ENCODE measurements around the gene AIFM2.

GRCh38 chr10:70140297-70140696 is 7.7 kb upstream of the AIFM2 start:
- TF ChIP-seq CTCF (IDR thresholded peaks at IDR 0.05; ENCODE audit: low read length), result no peak
- TF ChIP-seq EZH2 (optimal IDR thresholded peaks at IDR 0.05; ENCODE audit: low read depth, low read length), result no peak
- TF ChIP-seq EZH2phosphoT487 (IDR thresholded peaks at IDR 0.05; ENCODE audit: low read length), result no peak
